Measurements from ENCODE around the gene CPN2.

The CPN2 gene

DNA sequence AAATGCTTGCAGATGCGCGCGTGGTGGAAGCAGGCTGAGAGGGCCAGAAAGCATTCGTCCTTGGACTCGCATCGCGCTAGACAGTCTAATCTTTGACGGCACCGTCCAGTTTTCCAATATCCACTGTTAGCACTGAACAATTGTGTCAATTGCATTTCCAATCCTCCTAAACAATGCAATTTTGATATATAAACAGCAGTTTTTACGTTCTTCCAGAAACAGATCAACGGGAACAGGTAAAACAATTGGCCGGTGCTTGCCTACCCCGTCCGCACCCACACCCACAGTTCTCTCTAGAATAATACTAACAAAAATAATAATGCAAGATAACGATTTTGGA, 17.2 kb downstream of the CPN2 start:
- no peak for TF ChIP-seq GATA3 (IDR thresholded peaks at IDR 0.05; ENCODE audit: low read depth, low read length)
- TF ChIP-seq GATA2 (IDR thresholded peaks at IDR 0.05; ENCODE audit: low read depth, low read length), result no peak

DNA sequence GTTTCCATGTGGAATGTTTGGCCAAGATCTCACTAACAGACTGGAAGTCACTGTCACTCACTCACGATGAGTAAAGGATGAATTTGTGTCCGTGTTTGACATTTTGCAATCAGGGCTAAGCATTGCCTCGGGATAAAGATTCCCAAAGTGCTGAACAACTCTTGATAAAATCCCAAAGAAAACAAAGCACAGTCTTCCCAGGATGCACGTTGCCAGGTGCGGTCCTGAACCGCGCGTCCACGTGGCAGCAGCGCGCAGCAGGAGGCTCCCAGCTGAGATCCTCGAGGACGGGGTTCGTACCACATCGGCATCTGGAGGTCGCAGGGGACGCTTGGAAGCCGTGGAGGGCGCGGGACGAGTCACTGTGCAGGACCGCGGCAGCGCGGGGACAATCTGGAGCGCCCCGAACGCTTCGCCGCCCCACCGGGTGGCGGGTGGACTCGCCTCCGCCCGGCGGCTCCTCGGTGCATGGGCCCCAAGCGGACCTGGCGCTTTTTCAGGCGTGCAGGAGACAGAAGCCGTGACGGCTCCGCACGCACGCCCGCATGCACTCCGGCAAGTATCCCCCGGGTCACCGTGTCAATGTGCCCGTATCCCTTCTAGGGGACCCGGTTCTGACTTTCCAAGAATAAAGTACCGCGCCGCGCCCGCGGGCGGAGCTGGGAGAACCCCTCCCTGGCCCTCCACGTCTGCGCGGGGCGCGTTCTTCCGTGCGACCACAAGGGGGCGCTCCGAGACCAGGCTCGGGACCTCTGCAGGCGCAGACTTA, 17.7 kb downstream of the CPN2 start:
- TF ChIP-seq GATA2 (IDR thresholded peaks at IDR 0.05; ENCODE audit: low read depth, low read length), result no peak
- no peak for TF ChIP-seq GATA3 (IDR thresholded peaks at IDR 0.05; ENCODE audit: low read depth, low read length)

DNA sequence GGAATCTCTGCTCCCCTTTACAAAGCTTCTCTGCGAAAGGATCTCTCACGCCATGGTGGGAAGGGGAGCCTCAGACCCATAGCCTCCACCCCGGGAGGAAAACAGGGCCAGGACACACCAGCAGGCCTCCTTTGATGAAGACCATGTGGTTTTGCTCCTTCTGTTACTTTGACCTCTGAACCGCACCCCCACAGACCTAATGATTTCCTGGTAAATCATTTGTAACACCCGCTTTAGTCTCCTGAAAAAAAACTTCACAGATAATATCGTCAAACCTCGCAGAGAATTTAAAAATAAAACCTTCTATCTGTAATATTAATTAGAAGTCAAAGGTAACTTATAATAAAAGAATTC, 18.3 kb downstream of the CPN2 start:
- TF ChIP-seq GATA2 (IDR thresholded peaks at IDR 0.05; ENCODE audit: low read depth, low read length), result no peak
- no peak for TF ChIP-seq GATA3 (IDR thresholded peaks at IDR 0.05; ENCODE audit: low read depth, low read length)

DNA sequence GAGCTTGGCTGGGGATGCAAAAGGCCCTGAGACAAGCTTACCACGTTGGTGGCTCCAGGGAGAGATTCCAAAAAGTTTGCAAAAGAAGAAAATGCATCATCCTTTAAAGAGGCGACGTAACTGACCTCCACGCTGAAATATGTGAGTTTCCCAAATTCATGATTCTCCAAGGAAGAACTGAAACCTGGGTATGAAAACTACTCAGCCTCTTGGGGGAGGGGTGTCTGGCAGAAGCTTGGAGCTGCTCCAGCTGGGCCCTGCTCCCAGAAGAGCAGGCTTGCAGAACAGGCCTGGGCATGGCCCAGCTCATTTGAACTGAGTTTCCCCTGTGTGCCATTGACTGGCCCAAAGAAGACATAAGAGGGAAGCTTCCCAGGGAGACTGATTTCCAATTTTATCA, 20.5 kb downstream of the CPN2 start:
- TF ChIP-seq GATA3 (IDR thresholded peaks at IDR 0.05; ENCODE audit: low read depth, low read length) (no peak), GATA2 (IDR thresholded peaks at IDR 0.05; ENCODE audit: low read depth, low read length) (no peak)

DNA sequence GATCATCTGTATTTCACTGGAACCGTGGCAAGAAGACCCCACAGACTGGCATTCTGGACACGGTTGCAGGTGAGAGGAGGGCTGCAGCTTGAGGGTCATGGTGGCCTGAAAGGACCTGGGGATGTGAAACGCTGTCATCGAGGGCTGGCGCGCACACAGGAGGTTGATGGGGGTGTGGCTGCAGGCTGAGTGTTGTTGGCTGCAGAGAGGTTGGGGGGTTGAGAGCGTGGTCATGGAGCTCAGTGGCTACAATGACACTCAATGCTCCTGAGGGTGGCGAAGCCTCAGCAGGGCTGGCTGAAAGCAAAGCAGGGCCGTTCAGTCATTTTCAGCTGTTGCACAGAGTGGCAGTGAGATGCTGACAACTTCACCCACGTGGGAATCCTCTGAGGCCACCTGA, 21.0 kb downstream of the CPN2 start:
- no peak for TF ChIP-seq GATA2 (IDR thresholded peaks at IDR 0.05; ENCODE audit: low read depth, low read length)

DNA sequence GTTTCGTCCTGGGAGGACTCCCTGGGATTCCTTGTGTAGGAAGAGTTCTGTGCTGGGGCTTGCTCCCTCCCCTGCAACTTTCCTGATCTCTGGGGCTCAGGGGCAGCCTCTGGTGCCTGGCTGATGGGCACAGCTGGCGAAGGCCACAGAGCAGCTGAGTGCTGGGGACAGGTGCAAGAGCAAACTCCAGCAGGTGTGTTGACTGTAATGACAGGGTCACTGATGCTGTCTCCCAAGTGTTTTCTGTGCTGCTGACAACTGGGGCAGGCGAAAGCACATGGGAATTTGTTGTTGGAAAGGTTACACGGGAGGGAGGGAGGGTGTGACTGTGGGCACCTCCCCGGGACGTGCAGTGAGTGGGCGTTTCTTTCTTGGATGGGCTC, 21.6 kb downstream of the CPN2 start:
- TF ChIP-seq GATA2 (IDR thresholded peaks at IDR 0.05; ENCODE audit: low read depth, low read length), result no peak
- TF ChIP-seq GATA3 (IDR thresholded peaks at IDR 0.05; ENCODE audit: low read depth, low read length), result no peak

DNA sequence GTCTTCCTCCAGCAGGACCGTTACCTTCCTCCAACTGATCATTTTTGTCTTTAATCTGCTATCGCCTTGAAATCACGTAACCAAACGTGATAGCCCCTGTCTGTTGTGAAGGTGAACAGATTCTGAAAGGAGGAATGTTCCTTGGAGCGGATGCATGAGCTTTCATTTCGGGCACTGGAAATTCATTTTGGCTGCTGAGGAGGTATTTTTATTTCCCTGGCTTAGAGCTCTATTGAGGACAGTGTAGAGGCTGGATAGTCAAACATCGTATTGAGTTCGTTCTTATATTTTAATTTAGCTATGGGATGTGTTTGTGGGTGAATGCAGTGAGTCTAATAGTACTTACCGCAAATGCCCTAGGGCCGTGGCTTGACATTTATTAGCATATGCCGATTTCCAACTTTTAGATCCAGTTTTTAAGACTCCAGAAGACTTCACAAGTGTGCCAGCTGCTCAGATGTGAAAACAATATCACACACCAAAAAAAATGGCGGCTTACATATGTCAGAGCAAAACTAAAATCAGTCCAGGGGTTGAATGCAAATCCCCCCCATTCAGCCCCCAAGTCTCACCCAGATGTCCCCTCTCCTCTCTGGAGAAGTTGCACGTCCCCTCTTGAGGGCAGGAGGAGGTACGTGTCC, 22.1 kb downstream of the CPN2 start:
- no peak for TF ChIP-seq GATA2 (IDR thresholded peaks at IDR 0.05; ENCODE audit: low read depth, low read length)

DNA sequence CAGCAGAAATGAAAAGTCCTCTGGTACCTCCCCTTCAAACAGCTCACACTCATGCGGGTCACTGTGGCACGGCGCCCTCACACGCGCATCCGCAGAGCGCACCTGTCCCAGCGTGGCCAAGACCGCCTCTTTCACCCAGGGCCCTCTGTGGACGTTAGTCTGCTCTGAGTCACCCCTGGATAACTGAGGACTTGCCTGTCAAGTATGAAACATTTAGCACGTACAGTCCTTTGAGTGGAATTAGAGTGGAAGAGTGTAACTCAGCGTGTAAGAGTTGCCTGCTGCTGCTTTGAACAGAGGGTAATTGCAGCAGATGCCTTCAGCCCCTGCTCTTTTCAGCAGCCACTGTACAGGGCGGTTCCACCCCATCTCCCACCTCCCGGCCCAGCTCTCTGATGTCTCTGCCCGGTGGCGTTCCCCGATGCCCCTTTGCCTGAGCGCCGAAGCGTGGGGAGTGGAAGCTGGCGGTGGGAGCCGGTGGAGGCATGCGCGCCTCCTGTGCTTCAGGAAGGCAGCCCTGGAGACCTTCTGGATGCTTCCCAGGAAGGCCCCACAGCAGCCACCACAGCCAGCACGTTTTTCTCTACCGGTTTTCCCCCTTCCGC, 23.0 kb downstream of the CPN2 start:
- no peak for TF ChIP-seq GATA2 (IDR thresholded peaks at IDR 0.05; ENCODE audit: low read depth, low read length)
- TF ChIP-seq GATA3 (IDR thresholded peaks at IDR 0.05; ENCODE audit: low read depth, low read length), result no peak

DNA sequence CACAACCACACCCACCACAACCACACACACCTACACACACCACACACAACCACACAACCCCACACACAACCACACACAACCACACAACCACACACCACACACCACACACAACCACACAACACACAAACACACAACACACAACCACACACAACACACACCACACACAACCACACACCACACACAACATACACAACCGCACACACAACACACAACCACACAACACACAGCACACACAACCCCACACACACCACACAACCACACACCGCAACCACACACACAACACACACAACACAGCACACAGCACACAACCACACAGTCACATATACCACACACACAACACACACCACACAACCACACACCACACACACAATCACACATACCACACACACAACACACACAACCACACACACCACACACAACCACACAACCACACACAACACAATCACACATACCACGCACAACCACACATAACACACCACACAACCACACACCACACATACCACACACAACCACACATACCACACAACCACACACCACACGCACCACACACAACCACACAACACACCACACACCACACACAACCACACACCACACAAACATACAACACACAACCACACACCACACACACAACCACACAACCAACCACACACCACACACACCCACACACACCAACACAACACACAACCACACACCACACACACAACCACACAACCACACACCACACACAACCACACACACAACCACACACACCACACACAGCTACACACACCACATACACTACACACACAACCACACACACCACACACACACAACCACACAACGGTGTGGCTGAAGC, 23.7 kb downstream of the CPN2 start:
- TF ChIP-seq GATA3 (IDR thresholded peaks at IDR 0.05; ENCODE audit: low read depth, low read length) (no peak), GATA2 (IDR thresholded peaks at IDR 0.05; ENCODE audit: low read depth, low read length) (no peak)

DNA sequence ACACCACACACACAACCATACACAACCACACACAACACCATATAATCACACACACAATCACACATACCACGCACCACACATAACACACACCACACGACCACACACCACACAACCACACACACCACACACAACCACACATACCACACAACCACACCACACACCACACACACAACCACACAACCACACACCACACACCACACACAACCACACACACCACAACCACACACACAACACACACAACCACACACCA, 24.2 kb downstream of the CPN2 start:
- no peak for TF ChIP-seq GATA3 (IDR thresholded peaks at IDR 0.05; ENCODE audit: low read depth, low read length)
- TF ChIP-seq GATA2 (IDR thresholded peaks at IDR 0.05; ENCODE audit: low read depth, low read length), result no peak

DNA sequence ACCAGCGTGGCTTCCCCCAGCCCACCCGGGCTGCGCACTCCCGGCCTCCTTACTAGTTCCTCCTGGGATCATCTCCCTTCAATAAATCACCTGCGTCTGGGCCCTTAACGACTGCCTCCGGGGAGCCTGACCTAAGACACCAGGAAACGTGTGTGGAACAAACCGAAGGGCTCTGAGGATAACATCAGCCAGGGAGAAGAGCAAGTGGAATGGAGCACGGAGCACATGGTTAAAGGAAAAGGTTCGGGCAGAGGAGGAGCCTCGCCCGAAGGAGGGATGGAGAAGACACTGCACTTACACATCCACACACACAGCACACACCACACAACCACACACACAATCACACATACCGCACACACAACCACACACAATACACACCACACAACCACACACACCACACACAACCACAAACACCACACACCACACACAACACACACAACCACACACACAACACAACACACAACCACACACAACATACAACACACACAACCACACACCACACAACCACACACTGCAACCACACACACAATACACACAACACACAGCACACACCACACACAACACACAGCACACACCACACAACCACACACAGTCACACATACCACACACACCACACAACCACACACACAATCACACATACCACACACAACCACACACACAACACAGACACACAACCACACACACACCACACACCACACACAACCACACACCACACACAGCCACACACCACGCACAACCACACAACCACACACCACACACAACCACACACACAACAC, 24.7 kb downstream of the CPN2 start:
- no peak for TF ChIP-seq GATA3 (IDR thresholded peaks at IDR 0.05; ENCODE audit: low read depth, low read length)
- TF ChIP-seq GATA2 (IDR thresholded peaks at IDR 0.05; ENCODE audit: low read depth, low read length), result peak; percentile 21; the same call in 1 of the 2 replicates

DNA sequence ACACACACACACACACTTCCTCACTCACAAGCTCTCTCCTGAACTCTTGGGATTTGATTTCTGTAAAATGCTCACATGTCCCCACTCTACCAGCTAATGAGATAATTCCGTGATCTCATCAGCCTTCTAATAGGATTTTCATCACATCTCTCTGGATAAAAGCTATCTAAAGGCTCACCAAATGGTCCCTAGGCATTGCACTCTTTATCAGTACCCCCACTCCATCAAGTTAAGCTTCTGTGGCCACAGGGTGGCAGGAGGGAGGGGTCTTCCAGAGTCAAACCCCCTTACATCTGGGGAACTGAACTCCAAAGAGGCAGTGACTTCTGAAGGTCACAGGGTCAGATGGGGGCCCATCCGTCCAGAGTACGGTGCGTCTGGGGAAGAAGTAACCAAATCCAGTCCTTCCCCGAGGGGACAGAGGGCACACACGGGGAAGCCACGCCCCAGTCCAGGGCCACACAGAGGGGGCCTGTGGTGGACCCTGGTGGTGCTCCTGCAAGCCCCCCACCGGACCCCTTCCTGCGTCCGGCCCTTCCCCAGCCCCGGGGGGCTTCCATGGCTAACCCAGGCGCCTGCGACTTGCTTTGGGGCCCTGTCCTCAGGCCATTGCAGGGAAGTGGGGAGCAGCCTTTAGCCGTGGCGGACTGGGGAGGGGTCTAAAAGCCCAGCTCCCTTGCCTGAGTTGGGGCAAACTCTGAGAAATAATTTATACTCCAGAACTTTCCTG, 25.5 kb downstream of the CPN2 start:
- TF ChIP-seq GATA3 (IDR thresholded peaks at IDR 0.05; ENCODE audit: low read depth, low read length) (no peak), GATA2 (IDR thresholded peaks at IDR 0.05; ENCODE audit: low read depth, low read length) (no peak; the same call in 1 of the 2 replicates)

DNA sequence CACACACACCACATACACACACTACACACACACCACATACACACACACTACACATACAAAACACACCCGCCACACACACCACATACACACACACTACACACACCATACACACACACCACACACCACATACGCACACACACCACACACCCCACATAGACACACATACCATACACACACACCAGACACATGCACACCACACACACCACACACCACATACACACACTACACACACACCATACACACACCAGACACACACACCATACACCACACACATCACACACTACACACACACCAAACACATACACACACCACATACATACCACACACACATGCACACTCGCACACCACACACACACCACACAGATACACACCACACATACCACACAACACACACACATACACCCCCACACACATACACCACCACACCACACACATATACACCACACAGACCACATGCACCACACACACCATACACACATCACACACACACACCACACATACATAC, 26.3 kb downstream of the CPN2 start:
- no peak for TF ChIP-seq GATA2 (IDR thresholded peaks at IDR 0.05; ENCODE audit: low read depth, low read length)
- no peak for TF ChIP-seq GATA3 (IDR thresholded peaks at IDR 0.05; ENCODE audit: low read depth, low read length)
